Posterior vena cava (tissue), 2 donors: ENCODE measurements around the gene C1orf232. TPM values are rescaled to one million over a fixed set of nuclear protein-coding genes. Genes with fewer than 3 reads are reported as not detected.

Experiments
- DNase-seq: peaks from one replicate; pipeline ENCODE4 v3.0.0-alpha.2; 2020; ENCODE audit warnings: low spot score
- intact Hi-C, 2 donors: fragments of 100-400 bp; cut with DNase I; formaldehyde crosslinking; loops; one replicate each; pipeline versions ENCODE4 v1.14.1 to v1.14.2; 2022 to 2023
- total RNA-seq, 2 donors: library from RNA; stranded (reverse); fragmentation: NEBNext Ultra II Directional; extraction: Animal tissue kit (Norgen Biotek cat#: 25700); gene quantifications; one replicate each; pipeline ENCODE4 v1.2.1, GENCODE V29; 2021
- donor health status: DM: yes; HTN: yes; CAD: no.
- donor health status: DM: yes; HTN: yes; CAD: no.

C1orf232 gene
- total RNA-seq, 2 donors from 2014 or later, result not detected

DNA sequence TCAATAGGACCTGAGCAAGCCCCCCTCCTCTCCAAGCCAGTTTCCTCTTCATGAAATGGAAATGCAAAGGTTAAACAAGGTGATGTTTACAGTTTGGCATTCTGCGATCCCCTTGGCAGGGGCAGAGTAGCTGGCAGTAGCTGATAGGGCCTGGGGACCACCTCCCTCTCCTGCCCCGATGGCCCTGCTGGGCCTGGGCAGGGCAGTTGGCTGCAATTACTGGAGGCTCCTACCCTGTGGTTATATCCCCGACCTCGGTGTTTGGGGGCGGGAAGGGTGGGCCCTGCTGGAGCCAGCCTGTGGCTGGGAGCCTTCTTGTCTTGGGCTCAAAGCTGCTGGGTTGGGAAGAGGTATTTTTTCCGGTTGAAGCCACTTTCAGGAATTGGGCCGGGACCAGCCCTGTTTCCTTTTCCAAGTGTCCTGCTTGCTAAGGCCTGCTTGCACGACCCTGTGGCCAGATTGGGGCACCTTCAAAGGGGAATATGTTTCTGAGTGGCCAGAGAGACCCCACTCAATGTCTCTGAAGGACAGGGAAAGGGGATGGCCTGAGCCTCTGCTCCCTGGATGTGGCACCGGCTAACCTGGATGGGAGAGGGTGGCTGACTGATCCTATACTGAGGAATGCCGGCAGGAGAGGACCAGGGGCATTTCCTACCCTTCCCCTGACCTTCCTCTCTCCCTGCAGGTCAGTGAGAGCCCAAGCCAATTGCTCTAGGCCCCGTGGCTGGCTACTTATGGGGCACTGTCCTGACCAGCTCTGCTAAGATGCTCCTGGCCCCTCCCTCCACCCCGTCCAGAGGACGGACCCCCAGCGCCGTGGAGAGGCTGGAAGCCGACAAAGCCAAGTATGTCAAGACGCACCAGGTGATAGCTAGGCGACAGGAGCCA lies 8.0 kb downstream of the C1orf232 start:
- intact Hi-C loops, result loop anchor here in 1 of 2 donors (5.0 kb wide), 1 partner anchor 53 kb away; no protein-coding TSS in a partner anchor
- peak; percentile 31 for DNase-seq

DNA sequence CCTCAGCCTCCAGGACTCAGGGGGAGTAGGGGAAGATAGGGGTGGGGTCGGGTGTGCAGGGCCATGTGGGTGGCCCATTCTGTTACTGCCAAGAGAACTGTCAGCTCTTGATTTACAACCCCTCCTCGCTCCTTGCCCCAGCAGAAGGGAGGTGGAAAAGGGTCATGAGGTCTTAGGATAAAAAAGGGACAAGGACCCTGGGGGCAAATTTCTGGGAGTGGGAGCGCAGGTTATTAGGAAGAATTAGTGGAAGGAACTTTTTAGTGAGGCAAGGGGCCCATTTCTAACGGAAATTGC lies 9.1 kb downstream of the C1orf232 start:
- no peak for DNase-seq
- intact Hi-C loops, result loop anchor here in 1 of 2 donors (5.0 kb wide), 1 partner anchor 52 kb away; no protein-coding TSS in a partner anchor

- intact Hi-C loops, result no loop called here
- peak; percentile 62 for DNase-seq
Measured at GRCh38 chr1:26158908-26159742, 9.6 kb downstream of the C1orf232 start, which contains the start of gene FAM110D. TSS of gene FAM110D (plus strand) at chr1:26159079. CDS start at chr1:26161292, 2,213 bp downstream.

DNA sequence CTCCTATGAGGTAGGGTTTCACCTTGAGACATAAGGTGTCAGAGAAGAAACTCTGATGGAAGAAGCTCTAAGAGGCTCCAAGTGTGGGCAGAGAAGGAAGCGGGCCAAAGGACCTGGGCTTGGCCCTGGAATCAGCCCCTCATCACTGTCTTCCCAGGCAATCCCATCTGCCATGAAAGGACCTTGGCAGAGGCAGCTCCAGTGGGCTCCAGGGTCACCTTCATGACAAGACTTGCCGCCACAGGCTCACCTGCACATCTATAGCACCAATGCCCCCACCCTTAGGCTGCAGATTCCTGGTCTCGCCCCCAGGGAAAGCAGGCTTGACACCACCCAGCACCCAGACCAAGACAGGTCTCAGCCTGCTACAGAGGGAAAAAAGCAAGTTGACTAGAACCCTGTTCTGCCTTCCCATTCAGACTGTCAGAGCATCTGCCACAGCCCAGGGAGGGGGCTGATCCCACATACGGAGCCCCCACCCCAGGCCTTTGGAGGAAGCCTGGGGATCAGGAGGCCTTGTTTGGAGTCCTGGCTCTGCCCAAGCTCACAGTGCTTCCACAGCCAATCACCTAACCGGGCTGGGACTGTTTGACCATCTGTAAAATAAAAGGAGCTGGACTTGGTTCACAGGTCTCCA lies 10.4 kb downstream of the C1orf232 start:
- peak; percentile 31 for DNase-seq
- intact Hi-C loops, result no loop called here

GRCh38 chr1:26156285-26157038 lies 12.3 kb downstream of the C1orf232 start:
- peak; percentile 84 for DNase-seq
- intact Hi-C loops, result no loop called here

GRCh38 chr1:26155370-26156284 lies 13.1 kb downstream of the C1orf232 start:
- intact Hi-C loops, result no loop called here
- DNase-seq, result peak; percentile 56

GRCh38 chr1:26154750-26155149 lies 14.0 kb downstream of the C1orf232 start:
- no peak for DNase-seq

DNA sequence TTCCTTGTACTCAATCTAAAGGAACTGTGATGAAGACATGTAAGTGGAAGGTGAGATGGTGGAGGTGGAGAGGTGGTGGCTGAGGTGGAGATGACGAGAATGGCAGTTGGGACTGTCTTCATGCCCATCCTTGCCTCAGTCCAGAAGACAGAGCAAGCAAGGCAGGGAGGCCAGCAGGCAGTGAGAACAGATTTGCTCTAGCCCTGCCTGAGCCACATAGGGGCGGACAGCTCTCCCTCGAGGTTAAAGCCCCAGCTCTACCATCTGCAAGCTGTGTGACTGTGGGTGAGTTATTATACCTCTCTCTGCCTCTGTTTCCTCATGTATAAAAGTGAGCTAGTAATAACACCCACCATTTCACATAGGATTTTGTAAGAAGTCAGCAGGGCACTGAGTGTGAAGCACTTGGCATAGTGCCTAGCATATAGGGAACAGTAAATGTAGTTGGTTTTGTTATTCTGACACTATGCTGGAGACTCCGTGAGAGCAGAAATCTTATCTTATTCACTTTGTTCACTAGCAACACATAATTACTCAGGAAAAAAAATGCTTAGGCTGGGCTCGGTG lies 14.7 kb downstream of the C1orf232 start:
- intact Hi-C loops, result no loop called here
- DNase-seq, result no peak

More at GRCh38 chr1:26154750-26155149, 14.0 kb downstream of the C1orf232 start:
- intact Hi-C loops, result no loop called here

- no peak for DNase-seq
- intact Hi-C loops, result loop anchor here (5.0 to 10.0 kb wide), 3 partner anchors 47 to 1548 kb away; no protein-coding TSS in a partner anchor
Measured at GRCh38 chr1:26148887-26149286, 19.9 kb downstream of the C1orf232 start.

GRCh38 chr1:26145960-26146294 lies 22.8 kb downstream of the C1orf232 start:
- DNase-seq, result no peak
- intact Hi-C loops, result loop anchor here (2.0 to 10.0 kb wide), 4 partner anchors 44 to 1551 kb away; no protein-coding TSS in a partner anchor

DNA sequence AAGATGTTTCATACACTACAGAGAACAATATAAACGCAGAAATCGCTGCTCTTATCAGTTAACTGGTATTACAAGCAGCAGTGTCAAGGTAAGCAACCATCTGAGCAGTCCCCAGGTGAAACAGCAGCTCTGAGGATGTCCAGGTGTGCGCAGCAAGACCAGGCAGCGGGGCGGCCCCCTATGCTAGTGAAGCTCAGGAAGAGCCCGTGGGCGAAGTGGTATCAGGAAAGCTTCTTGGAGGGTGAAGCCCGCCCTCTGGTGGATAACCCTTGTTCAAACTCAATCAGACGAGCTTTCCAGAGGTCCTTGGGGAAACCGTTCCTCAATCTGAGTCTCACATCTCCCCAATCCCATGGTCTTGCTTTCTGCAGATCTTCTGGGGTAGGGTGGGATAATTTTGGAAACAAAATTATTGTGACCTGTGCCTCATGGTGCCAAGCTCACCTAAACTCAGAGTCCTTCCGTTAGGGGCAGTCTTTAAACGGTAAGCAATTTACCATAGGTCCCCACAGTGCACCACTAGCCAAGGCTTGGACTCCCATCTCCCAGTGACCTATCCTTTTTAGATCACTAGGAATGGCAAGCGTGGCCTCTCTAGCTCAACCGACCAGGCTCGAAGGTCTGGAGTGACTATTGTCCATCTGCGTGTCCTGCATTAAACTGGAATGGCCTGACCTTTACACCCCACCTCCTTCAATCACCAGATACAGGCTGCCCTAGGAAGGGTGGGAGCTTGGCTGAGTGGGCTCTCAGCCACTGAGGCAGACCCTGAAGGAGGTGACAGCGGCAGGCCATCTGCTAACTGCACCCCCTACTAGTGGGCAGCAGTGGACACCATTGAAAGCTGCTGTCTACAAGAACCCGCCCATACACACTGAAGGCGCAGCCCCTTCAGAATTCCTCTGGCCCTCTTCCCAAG lies 23.5 kb downstream of the C1orf232 start:
- DNase-seq, result peak; percentile 87
- intact Hi-C loops, result loop anchor here (2.0 to 10.0 kb wide), 4 partner anchors 43 to 1552 kb away; no protein-coding TSS in a partner anchor

DNA sequence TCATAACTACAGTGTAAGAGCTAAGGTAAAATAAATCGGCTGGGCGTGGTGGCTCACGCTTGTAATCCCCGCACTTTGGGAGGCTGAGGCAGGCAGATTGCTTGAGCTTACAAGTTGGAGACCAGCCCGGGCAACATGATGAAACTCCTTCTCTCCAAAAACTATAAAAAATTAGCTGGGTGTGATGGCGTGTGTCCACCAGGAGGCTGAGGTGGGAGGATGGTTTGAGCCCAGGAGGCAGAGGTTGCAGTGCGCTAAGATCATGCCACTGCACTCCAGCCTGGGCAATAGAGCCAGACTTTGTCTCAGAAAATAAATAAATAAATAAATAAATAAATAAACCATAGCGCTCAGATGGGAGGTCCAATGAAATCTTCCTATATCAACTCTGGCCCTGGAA lies 26.6 kb downstream of the C1orf232 start:
- no peak for DNase-seq
- intact Hi-C loops, result loop anchor here (10.0 kb wide), 1 partner anchor 107 kb away; no protein-coding TSS in a partner anchor

DNA sequence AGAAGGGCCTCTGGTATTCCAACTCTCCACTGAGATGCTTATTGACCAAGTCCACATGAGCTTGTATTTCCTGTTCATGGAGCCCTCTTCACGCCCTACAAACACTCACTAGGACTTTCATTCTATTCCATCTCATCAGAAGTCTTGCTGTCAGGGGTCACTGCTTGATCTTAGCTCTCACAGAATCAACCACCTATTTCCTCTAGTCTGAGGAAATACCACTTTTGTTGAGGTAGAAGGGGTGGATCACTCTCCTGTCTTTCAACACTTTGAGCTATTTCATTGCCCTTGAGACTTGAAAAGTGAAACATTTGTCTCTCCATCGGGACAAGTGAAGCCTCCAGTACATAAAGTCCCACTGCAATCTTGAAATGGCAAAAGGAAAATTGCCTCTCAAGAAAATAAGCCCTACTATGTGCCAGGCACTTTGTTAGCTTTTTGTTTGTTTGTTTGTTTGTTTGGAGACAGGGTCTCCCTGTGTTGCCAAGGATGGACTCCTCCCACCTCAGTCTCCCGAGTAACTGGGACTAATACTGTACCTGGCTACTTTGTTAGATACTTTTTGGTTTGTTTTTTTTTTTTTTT lies 29.7 kb downstream of the C1orf232 start:
- intact Hi-C loops, result no loop called here
- DNase-seq, result no peak

DNA sequence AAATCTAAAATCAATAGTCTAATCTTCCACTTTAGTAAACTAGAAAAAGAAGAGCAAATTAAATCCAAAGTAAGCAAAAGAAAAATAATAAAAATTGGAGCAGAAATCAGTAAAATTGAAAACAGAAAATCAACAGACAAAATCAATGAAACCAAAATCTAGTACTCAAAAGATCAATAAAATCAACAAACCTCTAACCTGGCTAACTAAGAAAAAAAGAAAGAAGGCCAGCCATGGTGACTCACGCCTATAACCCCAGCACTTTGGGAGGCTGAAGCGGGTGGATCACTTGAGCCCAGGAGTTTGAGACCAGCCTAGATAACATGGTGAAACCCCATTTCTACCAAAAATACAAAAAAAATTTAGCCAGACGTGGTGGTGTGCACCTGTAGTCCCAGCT lies 34.3 kb downstream of the C1orf232 start:
- intact Hi-C loops, result no loop called here
- no peak for DNase-seq

DNA sequence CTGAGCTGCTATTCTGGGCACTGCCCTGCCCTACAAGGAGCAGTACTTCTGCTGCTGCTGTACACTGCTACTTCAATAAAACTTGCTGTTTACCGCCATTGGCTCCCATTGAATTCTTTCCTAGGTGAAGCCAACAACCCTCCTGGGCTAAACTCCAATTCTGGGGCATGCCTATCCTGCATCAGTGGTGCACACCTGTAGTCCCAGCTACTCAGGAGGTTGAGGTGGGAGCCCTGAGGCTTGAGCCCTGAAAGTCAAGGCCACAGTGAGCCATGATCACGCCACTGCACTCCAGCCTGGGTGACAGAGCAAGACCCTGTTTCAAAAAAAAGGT lies 36.0 kb downstream of the C1orf232 start:
- intact Hi-C loops, result no loop called here
- DNase-seq, result no peak

GRCh38 chr1:26132128-26132833 lies 36.5 kb downstream of the C1orf232 start:
- intact Hi-C loops, result no loop called here

More at GRCh38 chr1:26132128-26132833, 36.5 kb downstream of the C1orf232 start:
- no peak for DNase-seq
